Endodermal cell (in vitro differentiated cells): ENCODE measurements around the gene RAMP1. TPM values are rescaled to one million over a fixed set of nuclear protein-coding genes. Genes with fewer than 3 reads are reported as not detected.

Experiments used
- DNase-seq: peaks from one replicate; pipeline ENCODE4 v3.0.0-alpha.2; 2017
- H3K27ac ChIP-seq: 2 replicates; pipeline ENCODE4 v1.5.1; 2013; ENCODE audit warnings: mild to moderate bottlenecking, low read depth, low read length, moderate library complexity
- H3K27me3 ChIP-seq: 2 replicates; pipeline ENCODE4 v1.6.1; 2013; ENCODE audit warnings: mild to moderate bottlenecking, low read length, moderate library complexity; ENCODE audit not compliant: insufficient read depth, control insufficient read depth, poor library complexity, severe bottlenecking
- H3K36me3 ChIP-seq: 2 replicates; pipeline ENCODE4 v1.7.0; 2013; ENCODE audit warnings: mild to moderate bottlenecking, low read length, moderate library complexity; ENCODE audit not compliant: control insufficient read depth, insufficient read depth
- H3K4me1 ChIP-seq: one replicate; pipeline ENCODE4 v1.7.0; 2013; ENCODE audit warnings: low read length; ENCODE audit not compliant: control insufficient read depth, insufficient read depth
- H3K4me3 ChIP-seq: 2 replicates; pipeline ENCODE4 v1.5.1; 2013; ENCODE audit warnings: mild to moderate bottlenecking, low read length, moderate library complexity
- H3K9ac ChIP-seq: 2 replicates; pipeline ENCODE4 v1.6.1; 2013; ENCODE audit warnings: mild to moderate bottlenecking, low read length, moderate library complexity; ENCODE audit not compliant: poor library complexity, severe bottlenecking; ENCODE audit errors: extremely low read depth
- H3K9me3 ChIP-seq: 2 replicates; pipeline ENCODE4 v1.6.1; 2013; ENCODE audit warnings: mild to moderate bottlenecking, low read length, moderate library complexity; ENCODE audit not compliant: control insufficient read depth
- H3K27ac Mint-ChIP-seq: 2 replicates; pipeline ENCODE4 v1.8.0; 2020; ENCODE audit warnings: mixed read lengths
- H3K27me3 Mint-ChIP-seq: 2 replicates; pipeline ENCODE4 v1.8.0; 2021; ENCODE audit warnings: mild to moderate bottlenecking, mixed read lengths; ENCODE audit not compliant: insufficient read depth
- H3K36me3 Mint-ChIP-seq: 2 replicates; pipeline ENCODE4 v1.8.0; 2020; ENCODE audit warnings: low read depth, mixed read lengths
- H3K4me1 Mint-ChIP-seq: 2 replicates; pipeline ENCODE4 v1.8.0; 2020; ENCODE audit warnings: mixed read lengths
- H3K4me3 Mint-ChIP-seq: 2 replicates; pipeline ENCODE4 v1.8.0; 2020; ENCODE audit warnings: mild to moderate bottlenecking, moderate library complexity, mixed read lengths
- H3K9me3 Mint-ChIP-seq: 2 replicates; pipeline ENCODE4 v1.8.0; 2020; ENCODE audit warnings: mild to moderate bottlenecking, mixed read lengths
- WGBS, 2 experiments: methylation state at CpG; one replicate each; pipeline versions ENCODE4 v1.1.5 to v1.1.7; 2013; ENCODE audit warnings: missing lambda C conversion rate in 2 of 2, mixed read lengths in 1 of 2; ENCODE audit not compliant: insufficient coverage in 1 of 2, insufficient read length in 1 of 2; 5-methylcytosine and 5-hydroxymethylcytosine counted together
- total RNA-seq, 2 donors: library from RNA; stranded (reverse); fragmentation: NEBNext Ultra II Directional in 1 of 2; extraction: Animal tissue kit (Norgen Biotek cat#: 25700) in 1 of 2; gene quantifications; 2 replicates in 1 of 2; 3 replicates in 1 of 2; pipeline ENCODE4 v1.2.1, GENCODE V29; 2021
- TF ChIP-seq, protein P1 (sequence below): fragments of 200-600 bp; sonication (generic); conservative IDR thresholded peaks from 2 replicates; pipeline ENCODE4 v1.5.0; 2021; ENCODE audit warnings: antibody characterized with exemption, mild to moderate bottlenecking

Gene RAMP1
- total RNA-seq, 2 donors from 2014 or later, result 0.40 to 1.6 TPM

DNA sequence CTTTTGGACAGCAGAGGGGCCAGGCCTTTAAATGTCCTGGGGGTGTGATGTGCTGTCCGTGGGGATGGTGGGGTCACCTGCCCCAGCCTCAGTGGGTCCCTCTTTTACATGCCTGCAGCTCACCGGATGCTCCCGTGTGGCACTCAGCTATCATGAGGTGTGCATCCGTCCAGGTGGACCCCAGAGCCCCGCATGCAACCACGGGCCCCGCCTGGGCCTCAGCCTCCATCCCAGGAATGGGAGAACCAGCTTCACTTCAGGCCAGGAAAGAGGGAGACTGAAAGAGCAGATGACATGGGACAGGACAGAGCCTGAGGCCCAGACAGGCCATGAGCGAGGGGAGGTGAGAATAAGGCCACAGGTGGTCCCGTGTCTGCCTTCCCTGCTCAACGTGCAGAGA, 37.5 kb downstream of the RAMP1 start:
- DNase-seq, result no peak
- Histone ChIP-seq H3K9me3 (no peaks in the 10 kb centered on the region), H3K27ac (no peak overlapping the region), H3K4me1 (no peaks in the 10 kb centered on the region), H3K4me3 (no peak overlapping the region), H3K36me3 (no peaks in the 10 kb centered on the region), H3K27me3 (no peaks in the 10 kb centered on the region), H3K9ac (no peak overlapping the region)
- Mint-ChIP-seq H3K4me3 (no peak overlapping the region), H3K27ac (no peak overlapping the region), H3K4me1 (no peaks in the 10 kb centered on the region), H3K9me3 (no peaks in the 10 kb centered on the region), H3K27me3 (no peaks in the 10 kb centered on the region), H3K36me3 (no peaks in the 10 kb centered on the region)
- TF ChIP-seq, protein P1, sequence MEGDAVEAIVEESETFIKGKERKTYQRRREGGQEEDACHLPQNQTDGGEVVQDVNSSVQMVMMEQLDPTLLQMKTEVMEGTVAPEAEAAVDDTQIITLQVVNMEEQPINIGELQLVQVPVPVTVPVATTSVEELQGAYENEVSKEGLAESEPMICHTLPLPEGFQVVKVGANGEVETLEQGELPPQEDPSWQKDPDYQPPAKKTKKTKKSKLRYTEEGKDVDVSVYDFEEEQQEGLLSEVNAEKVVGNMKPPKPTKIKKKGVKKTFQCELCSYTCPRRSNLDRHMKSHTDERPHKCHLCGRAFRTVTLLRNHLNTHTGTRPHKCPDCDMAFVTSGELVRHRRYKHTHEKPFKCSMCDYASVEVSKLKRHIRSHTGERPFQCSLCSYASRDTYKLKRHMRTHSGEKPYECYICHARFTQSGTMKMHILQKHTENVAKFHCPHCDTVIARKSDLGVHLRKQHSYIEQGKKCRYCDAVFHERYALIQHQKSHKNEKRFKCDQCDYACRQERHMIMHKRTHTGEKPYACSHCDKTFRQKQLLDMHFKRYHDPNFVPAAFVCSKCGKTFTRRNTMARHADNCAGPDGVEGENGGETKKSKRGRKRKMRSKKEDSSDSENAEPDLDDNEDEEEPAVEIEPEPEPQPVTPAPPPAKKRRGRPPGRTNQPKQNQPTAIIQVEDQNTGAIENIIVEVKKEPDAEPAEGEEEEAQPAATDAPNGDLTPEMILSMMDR, result no peak
- 87 to 92% methylated on average over 7 to 10 of the region's 10 CpGs for WGBS, 2 experiments

DNA sequence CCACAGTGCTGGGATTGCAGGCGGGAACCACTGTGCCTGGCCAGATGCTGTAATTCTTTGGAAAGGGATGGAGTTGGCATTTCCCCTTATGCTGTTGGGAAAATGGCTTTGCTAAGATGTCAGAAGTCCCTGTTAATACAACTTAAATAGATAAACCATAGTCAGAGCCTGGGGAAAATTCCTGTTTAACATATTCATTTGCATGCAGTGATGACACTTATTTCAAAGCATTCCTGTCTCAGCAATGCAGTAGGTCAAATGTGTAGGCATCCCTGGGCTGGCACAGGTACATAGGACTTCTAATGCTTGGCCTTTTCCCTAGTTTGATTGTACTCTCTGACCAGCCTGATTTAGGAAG, 38.6 kb downstream of the RAMP1 start:
- TF ChIP-seq, protein P1, result no peak
- H3K4me1 Mint-ChIP-seq, result no peaks in the 10 kb centered on the region
- Histone ChIP-seq H3K9me3 (no peaks in the 10 kb centered on the region), H3K9ac (no peak overlapping the region), H3K27ac (no peak overlapping the region), H3K4me1 (no peaks in the 10 kb centered on the region), H3K27me3 (no peaks in the 10 kb centered on the region), H3K36me3 (no peaks in the 10 kb centered on the region), H3K4me3 (no peak overlapping the region)
- no peaks in the 10 kb centered on the region for H3K36me3 Mint-ChIP-seq
- no peaks in the 10 kb centered on the region for H3K27me3 Mint-ChIP-seq
- no peak overlapping the region for H3K27ac Mint-ChIP-seq
- DNase-seq, result peak; percentile 22
- no peaks in the 10 kb centered on the region for H3K9me3 Mint-ChIP-seq
- no peak overlapping the region for H3K4me3 Mint-ChIP-seq
- 100% methylated on average over 1 of the region's 1 CpG; no CpG with 5 or more reads in 1 of the 2 experiments for WGBS, 2 experiments

DNA sequence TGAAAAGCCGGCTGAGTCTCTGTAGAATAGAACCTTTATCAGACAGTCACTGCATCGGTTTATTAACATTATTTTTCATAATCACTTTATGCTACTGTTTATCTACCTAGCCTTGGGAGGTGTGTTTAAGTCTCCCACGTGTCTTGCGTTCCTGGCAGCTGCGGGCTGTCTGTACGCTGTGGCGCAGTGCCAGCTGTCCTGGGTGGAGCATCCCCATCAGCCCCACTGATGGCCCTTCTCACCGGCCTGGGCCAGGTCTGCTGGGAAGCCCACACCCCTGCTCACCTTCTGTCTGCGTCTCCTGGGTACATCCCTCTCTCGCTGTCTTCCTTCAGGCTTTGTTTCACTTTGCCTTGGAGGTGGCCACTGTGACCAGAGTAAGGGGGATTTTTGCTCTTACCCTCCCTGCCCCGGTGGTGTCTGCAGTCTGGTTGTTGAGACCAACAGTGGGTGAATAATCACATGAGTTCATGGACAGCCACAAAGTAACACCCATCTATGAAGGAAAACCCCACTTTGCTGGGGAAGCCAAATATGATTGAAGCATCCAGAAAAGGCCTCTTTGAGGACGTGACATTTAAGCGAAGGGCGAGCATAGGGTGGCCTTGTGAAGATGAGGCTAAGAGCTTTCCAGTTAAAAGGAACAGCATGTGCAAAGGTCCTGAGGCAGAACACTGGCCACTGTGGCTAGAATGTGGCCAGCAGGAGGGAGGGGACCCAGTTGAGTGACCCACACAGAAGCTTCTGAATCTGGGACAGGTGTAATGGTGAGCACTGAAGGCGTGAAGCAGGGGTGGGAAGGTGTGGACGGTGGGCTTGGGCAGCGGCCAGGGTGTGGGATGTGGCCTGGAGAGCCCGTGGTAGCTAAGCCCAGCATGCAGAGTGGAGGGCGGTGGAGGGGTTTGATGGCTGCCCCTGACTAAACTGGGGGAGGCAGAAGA, 41.7 kb downstream of the RAMP1 start:
- 94 to 97% methylated on average over 10 to 19 of the region's 19 CpGs for WGBS, 2 experiments
- Histone ChIP-seq H3K36me3 (no peaks in the 10 kb centered on the region), H3K27ac (no peak overlapping the region), H3K27me3 (no peaks in the 10 kb centered on the region), H3K4me3 (no peak overlapping the region), H3K9ac (no peak overlapping the region), H3K4me1 (no peaks in the 10 kb centered on the region), H3K9me3 (no peaks in the 10 kb centered on the region)
- Mint-ChIP-seq H3K36me3 (no peaks in the 10 kb centered on the region), H3K27me3 (no peaks in the 10 kb centered on the region), H3K27ac (no peak overlapping the region), H3K4me1 (no peaks in the 10 kb centered on the region), H3K9me3 (no peaks in the 10 kb centered on the region), H3K4me3 (no peak overlapping the region)
- TF ChIP-seq, protein P1, result no peak
- DNase-seq, result peak; percentile 30
